Ishikawa (cell line): ENCODE data around the gene IGF1R.

Experiments
- CREB1 ChIP-seq: IDR thresholded peaks from 2 replicates; pipeline ENCODE4 v1.6.1; 2012; ENCODE audit warnings: low read depth
- EGR1 ChIP-seq: IDR thresholded peaks from 2 replicates; pipeline ENCODE4 v1.6.1; 2012
- EP300 ChIP-seq: IDR thresholded peaks from 2 replicates; pipeline ENCODE4 v1.6.1; 2012; ENCODE audit warnings: borderline replicate concordance
- FOXM1 ChIP-seq: IDR thresholded peaks from 2 replicates; pipeline ENCODE4 v1.6.1; 2012; ENCODE audit warnings: low read depth, borderline replicate concordance
- NFIC ChIP-seq: IDR thresholded peaks from 2 replicates; pipeline ENCODE4 v1.6.1; 2012
- RAD21 ChIP-seq: IDR thresholded peaks from 2 replicates; pipeline ENCODE4 v1.6.1; 2012; ENCODE audit warnings: low read depth
- YY1 ChIP-seq: IDR thresholded peaks from 2 replicates; pipeline ENCODE4 v1.6.1; 2012; ENCODE audit warnings: low read depth
- TF ChIP-seq, protein P1 (sequence below): IDR thresholded peaks from 2 replicates; pipeline ENCODE4 v1.6.1; 2012
- TF ChIP-seq, protein P2 (sequence below): IDR thresholded peaks from 2 replicates; pipeline ENCODE4 v1.6.1; 2012; ENCODE audit warnings: low read depth, mild to moderate bottlenecking

DNA sequence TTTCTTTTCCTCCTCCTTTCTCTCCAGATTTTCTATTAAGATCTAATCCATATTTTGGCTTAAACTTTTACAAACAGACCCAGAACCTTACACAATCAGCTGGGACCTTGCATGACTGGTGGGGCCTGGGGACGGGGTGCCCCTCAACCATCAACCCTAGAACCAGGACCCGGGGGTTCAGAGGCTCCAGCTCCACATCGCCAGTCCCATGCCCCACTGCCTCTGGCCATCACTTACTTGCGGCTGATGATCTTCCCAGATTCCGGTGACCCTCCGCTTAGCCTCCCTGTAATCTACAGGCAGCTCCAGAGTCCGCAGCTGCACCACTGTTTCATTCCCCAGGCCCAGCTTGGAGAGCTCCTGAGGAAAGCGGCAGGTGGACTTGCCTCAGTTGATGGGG is 322.5 kb downstream of the IGF1R start:
- TF ChIP-seq RAD21 (no peak), NFIC (no peak), EP300 (no peak), FOXM1 (no peak), CREB1 (no peak), YY1 (no peak), EGR1 (no peak)
- TF ChIP-seq, protein P1, sequence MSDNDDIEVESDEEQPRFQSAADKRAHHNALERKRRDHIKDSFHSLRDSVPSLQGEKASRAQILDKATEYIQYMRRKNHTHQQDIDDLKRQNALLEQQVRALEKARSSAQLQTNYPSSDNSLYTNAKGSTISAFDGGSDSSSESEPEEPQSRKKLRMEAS, result no peak
- TF ChIP-seq, protein P2, sequence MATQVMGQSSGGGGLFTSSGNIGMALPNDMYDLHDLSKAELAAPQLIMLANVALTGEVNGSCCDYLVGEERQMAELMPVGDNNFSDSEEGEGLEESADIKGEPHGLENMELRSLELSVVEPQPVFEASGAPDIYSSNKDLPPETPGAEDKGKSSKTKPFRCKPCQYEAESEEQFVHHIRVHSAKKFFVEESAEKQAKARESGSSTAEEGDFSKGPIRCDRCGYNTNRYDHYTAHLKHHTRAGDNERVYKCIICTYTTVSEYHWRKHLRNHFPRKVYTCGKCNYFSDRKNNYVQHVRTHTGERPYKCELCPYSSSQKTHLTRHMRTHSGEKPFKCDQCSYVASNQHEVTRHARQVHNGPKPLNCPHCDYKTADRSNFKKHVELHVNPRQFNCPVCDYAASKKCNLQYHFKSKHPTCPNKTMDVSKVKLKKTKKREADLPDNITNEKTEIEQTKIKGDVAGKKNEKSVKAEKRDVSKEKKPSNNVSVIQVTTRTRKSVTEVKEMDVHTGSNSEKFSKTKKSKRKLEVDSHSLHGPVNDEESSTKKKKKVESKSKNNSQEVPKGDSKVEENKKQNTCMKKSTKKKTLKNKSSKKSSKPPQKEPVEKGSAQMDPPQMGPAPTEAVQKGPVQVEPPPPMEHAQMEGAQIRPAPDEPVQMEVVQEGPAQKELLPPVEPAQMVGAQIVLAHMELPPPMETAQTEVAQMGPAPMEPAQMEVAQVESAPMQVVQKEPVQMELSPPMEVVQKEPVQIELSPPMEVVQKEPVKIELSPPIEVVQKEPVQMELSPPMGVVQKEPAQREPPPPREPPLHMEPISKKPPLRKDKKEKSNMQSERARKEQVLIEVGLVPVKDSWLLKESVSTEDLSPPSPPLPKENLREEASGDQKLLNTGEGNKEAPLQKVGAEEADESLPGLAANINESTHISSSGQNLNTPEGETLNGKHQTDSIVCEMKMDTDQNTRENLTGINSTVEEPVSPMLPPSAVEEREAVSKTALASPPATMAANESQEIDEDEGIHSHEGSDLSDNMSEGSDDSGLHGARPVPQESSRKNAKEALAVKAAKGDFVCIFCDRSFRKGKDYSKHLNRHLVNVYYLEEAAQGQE, result no peak
